ENCODE data around the gene TUBB1. TPM values are rescaled to one million over a fixed set of nuclear protein-coding genes. Genes with fewer than 3 reads are reported as not detected.

The TUBB1 gene
- total RNA-seq, 1 donor from 2014 or later = not detected

DNA sequence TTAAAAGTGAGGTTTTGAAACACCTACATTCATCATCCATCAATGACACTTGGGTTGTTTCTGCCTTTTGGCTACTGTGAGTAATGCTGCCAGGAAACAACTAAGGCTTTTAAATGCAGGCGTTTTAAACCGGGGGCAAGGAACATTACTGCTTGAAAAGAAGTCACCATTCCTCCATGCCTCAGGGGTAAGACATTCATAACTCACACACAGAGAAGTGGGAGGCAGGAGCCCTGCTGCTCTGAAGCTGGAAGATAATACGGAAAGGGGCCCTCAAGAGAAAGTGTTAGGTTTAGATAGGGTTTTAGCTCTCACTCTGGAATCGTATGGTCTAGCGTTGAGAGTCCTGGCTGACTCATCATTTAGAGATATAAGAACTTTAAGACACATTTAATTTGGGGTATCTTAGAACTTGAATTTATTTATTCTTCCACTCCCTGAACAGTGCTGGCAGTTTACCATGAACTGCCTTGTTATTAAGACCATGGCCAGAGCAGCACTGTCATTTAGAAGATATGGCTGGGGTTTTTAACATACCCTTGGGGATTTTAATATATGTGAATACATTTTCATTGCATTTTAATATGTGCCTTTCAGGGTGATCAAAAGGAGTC lies 1.8 kb downstream of the TUBB1 start:
- H3K9me3 ChIP-seq (ENCODE audit: insufficient read depth, low read depth, low read length) = no peaks in the 10 kb centered on the region
- H3K27ac Mint-ChIP-seq (ENCODE audit: unreplicated experiment) = no peak overlapping the region
- H3K4me1 Mint-ChIP-seq (ENCODE audit: low read depth, unreplicated experiment) = peaks cover 12% of the 10 kb centered on the region
- peak overlapping the region; percentile 16 for H3K4me3 ChIP-seq (ENCODE audit: insufficient read depth, low read depth, low read length)
- no peaks in the 10 kb centered on the region for H3K27me3 ChIP-seq (ENCODE audit: insufficient read depth, low read length)
- H3K9me3 Mint-ChIP-seq (ENCODE audit: unreplicated experiment) = no peaks in the 10 kb centered on the region
- H4K20me1 ChIP-seq (ENCODE audit: insufficient read depth, low read length) = peaks cover 22% of the 10 kb centered on the region
- H3K9ac ChIP-seq (ENCODE audit: low read length) = peak overlapping the region; percentile 19
- no peak for TF ChIP-seq CTCF (IDR thresholded peaks at IDR 0.05; ENCODE audit: insufficient read depth, low read depth, low read length)
- no peak overlapping the region for H2AFZ ChIP-seq (ENCODE audit: low read depth, low read length)
- peak overlapping the region; percentile 28 for H3K27ac ChIP-seq (ENCODE audit: low read depth, low read length)
- peak overlapping the region; percentile 69 for H3K4me2 ChIP-seq (ENCODE audit: low read length)
- peaks cover 15% of the 10 kb centered on the region for H3K36me3 ChIP-seq (ENCODE audit: insufficient read depth, low read length)
- peaks cover 27% of the 10 kb centered on the region for H3K79me2 ChIP-seq (ENCODE audit: insufficient read depth, low read length)
- H3K4me3 Mint-ChIP-seq (ENCODE audit: unreplicated experiment) = no peak overlapping the region
- H3K27me3 Mint-ChIP-seq (ENCODE audit: low read depth, unreplicated experiment) = no peaks in the 10 kb centered on the region
- no peak for FAIRE-seq
- peak; percentile 77 for DNase-seq (ENCODE audit: low read depth)
- peaks cover 18% of the 10 kb centered on the region for H3K4me1 ChIP-seq (ENCODE audit: insufficient read depth, low read length)
- peaks cover 6% of the 10 kb centered on the region for H3K36me3 Mint-ChIP-seq (ENCODE audit: low read depth, unreplicated experiment)

GRCh38 chr20:59022754-59023153 lies 3.5 kb downstream of the TUBB1 start:
- H3K79me2 ChIP-seq (ENCODE audit: insufficient read depth, low read length) = peaks cover 44% of the 10 kb centered on the region
- no peak overlapping the region for H2AFZ ChIP-seq (ENCODE audit: low read depth, low read length)
- no peak for TF ChIP-seq EZH2 (IDR thresholded peaks at IDR 0.05; ENCODE audit: insufficient read depth, low read length)
- TF ChIP-seq CTCF (IDR thresholded peaks at IDR 0.05; ENCODE audit: insufficient read depth, low read depth, low read length) = no peak
- H3K27ac ChIP-seq (ENCODE audit: low read depth, low read length) = no peak overlapping the region
- H3K4me2 ChIP-seq (ENCODE audit: low read length) = no peak overlapping the region
- H3K36me3 Mint-ChIP-seq (ENCODE audit: low read depth, unreplicated experiment) = peaks cover 10% of the 10 kb centered on the region
- H3K4me1 Mint-ChIP-seq (ENCODE audit: low read depth, unreplicated experiment) = peaks cover 19% of the 10 kb centered on the region
- H4K20me1 ChIP-seq (ENCODE audit: insufficient read depth, low read length) = peaks cover 38% of the 10 kb centered on the region
- no peaks in the 10 kb centered on the region for H3K27me3 Mint-ChIP-seq (ENCODE audit: low read depth, unreplicated experiment)
- no peaks in the 10 kb centered on the region for H3K9me3 Mint-ChIP-seq (ENCODE audit: unreplicated experiment)
- H3K27me3 ChIP-seq (ENCODE audit: insufficient read depth, low read length) = no peaks in the 10 kb centered on the region
- H3K27ac Mint-ChIP-seq (ENCODE audit: unreplicated experiment) = peak overlapping the region; percentile 1
- H3K4me3 Mint-ChIP-seq (ENCODE audit: unreplicated experiment) = no peak overlapping the region
- peaks cover 18% of the 10 kb centered on the region for H3K36me3 ChIP-seq (ENCODE audit: insufficient read depth, low read length)
- H3K9ac ChIP-seq (ENCODE audit: low read length) = no peak overlapping the region
- no peak overlapping the region for H3K4me3 ChIP-seq (ENCODE audit: insufficient read depth, low read depth, low read length)
- peaks cover 15% of the 10 kb centered on the region for H3K4me1 ChIP-seq (ENCODE audit: insufficient read depth, low read length)
- DNase-seq (ENCODE audit: low read depth) (no peak), FAIRE-seq (no peak)
- H3K9me3 ChIP-seq (ENCODE audit: insufficient read depth, low read depth, low read length) = no peaks in the 10 kb centered on the region

- peaks cover 52% of the 10 kb centered on the region for H3K79me2 ChIP-seq (ENCODE audit: insufficient read depth, low read length)
- DNase-seq (ENCODE audit: low read depth) = no peak
Measured at GRCh38 chr20:59023616-59024015, 4.4 kb downstream of the TUBB1 start.

More at GRCh38 chr20:59023616-59024015, 4.4 kb downstream of the TUBB1 start:
- H3K27ac ChIP-seq (ENCODE audit: low read depth, low read length) = no peak overlapping the region
- peaks cover 12% of the 10 kb centered on the region for H3K36me3 Mint-ChIP-seq (ENCODE audit: low read depth, unreplicated experiment)
- H2AFZ ChIP-seq (ENCODE audit: low read depth, low read length) = no peak overlapping the region
- peaks cover 22% of the 10 kb centered on the region for H3K4me1 ChIP-seq (ENCODE audit: insufficient read depth, low read length)
- peaks cover 18% of the 10 kb centered on the region for H3K36me3 ChIP-seq (ENCODE audit: insufficient read depth, low read length)
- H3K4me3 ChIP-seq (ENCODE audit: insufficient read depth, low read depth, low read length) = no peak overlapping the region
- H3K27me3 ChIP-seq (ENCODE audit: insufficient read depth, low read length) = no peaks in the 10 kb centered on the region
- no peak overlapping the region for H3K27ac Mint-ChIP-seq (ENCODE audit: unreplicated experiment)
- no peak overlapping the region for H3K4me2 ChIP-seq (ENCODE audit: low read length)
- H3K9ac ChIP-seq (ENCODE audit: low read length) = no peak overlapping the region
- peaks cover 46% of the 10 kb centered on the region for H4K20me1 ChIP-seq (ENCODE audit: insufficient read depth, low read length)
- no peak for TF ChIP-seq CTCF (IDR thresholded peaks at IDR 0.05; ENCODE audit: insufficient read depth, low read depth, low read length)
- TF ChIP-seq EZH2 (IDR thresholded peaks at IDR 0.05; ENCODE audit: insufficient read depth, low read length) = no peak
- H3K27me3 Mint-ChIP-seq (ENCODE audit: low read depth, unreplicated experiment) = no peaks in the 10 kb centered on the region
- no peaks in the 10 kb centered on the region for H3K9me3 Mint-ChIP-seq (ENCODE audit: unreplicated experiment)
- no peaks in the 10 kb centered on the region for H3K9me3 ChIP-seq (ENCODE audit: insufficient read depth, low read depth, low read length)
- no peak overlapping the region for H3K4me3 Mint-ChIP-seq (ENCODE audit: unreplicated experiment)
- FAIRE-seq = no peak
- H3K4me1 Mint-ChIP-seq (ENCODE audit: low read depth, unreplicated experiment) = peaks cover 27% of the 10 kb centered on the region

Data from astrocyte (in vitro differentiated cells and primary cell).